Activated T-cell treated with anti-CD3 and anti-CD28 coated beads for 4 hours (primary cell): ENCODE data around the gene MOSPD3.

Source experiments
- DNase-seq: peaks from one replicate; pipeline ENCODE4 v3.0.0-alpha.2; 2020

Gene MOSPD3

DNA sequence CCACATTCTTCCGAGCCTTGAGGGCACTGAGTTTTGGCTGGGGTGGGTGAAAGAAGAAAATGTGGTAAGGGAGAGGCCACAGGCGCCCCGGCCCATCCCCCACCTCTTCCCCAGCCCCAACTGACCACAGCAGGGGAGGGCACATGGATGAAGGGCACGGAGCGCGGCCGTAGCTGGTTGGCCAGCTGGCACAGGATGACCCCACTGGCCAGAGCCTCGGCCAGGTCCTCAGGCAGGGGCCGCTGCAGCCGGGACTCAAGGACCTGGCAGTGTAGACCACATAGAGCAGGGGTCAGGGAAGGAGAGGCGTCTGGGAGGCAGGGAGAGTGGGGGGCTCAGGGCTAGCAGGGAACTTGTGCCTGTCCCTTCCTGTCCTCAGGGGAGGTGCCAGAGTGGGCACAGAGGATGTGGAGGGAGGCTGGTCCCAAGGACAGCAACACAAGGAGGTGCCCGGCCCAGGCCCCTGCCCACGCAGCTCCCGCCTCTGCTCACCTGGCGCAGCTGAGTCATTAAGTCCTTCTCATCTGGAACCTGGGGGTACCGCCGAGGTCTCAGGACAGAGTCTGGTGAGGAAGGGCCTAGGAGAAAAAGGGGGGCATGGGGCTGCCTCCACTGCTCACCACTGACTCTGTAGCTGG is 36.5 kb upstream of the MOSPD3 start:
- DNase-seq, result no peak

DNA sequence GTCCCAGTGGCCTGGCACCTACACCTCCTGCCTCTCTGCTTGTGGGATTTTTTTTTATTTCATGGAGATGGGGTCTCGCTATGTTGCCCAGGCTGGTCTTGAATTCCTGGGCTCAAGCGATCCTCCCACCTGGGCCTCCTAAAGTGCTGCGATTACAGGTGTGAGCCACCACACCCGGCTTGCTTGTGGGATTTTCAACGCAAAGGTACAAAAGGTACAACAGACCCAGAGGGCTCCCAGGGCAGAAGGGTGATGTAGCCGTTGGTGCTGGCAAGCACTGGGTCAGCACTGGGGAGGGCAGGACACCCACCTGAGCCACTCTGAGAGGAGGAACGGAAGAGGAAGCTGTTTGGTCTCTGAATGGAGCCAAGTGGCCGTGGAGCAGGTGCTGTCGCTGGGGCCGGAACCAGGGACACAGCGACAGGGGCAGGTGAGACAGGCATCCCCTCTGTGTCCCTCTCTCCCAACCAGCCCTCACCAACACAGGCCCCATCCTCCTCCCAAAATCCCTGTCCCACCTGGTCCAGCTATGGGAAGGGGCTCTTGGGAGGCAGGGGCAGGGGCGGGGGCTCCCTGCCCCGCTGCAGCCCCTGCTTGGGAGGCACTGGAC is 35.9 kb upstream of the MOSPD3 start:
- DNase-seq, result no peak

DNA sequence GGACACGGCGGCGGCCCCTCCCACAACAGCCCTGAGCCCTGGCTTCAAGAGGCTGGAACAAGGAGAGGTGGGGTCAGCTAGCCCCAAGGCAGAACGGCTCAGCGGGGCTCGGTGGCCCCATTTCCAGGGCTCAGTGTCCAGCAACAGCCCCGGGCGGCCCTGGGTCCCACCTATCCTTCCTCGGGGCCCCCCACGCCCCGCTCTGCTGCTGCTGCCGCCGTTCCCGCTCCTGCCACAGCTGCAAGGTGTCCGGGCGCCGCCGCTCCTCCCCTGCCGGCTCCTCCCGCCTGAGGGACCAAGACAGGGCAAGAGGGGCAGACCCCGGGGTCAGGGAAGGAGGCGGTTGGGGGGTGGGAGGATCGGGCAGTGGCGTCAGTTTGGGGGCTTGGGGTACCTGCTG is 35.2 kb upstream of the MOSPD3 start:
- DNase-seq, result no peak

DNA sequence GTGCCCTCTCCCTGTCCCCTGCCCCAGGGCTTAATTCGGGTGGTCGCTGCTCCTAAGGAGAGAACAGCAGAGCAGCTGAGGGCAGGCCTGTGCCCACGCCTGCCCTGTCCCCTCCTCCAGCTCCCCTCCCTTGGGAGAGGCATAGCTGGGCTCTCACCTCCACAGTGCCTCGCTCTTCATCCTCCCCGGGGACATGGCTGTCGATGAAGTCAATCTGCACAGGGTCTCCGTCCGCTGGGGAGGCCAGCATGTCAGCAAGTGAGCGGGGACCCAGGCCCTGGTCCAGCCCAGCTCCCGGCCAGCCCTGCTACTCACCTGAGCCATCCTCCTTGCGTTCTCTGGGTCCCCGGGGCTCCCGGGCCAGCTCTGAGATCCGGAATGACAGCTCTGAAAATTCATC is 34.8 kb upstream of the MOSPD3 start:
- DNase-seq, result no peak

DNA sequence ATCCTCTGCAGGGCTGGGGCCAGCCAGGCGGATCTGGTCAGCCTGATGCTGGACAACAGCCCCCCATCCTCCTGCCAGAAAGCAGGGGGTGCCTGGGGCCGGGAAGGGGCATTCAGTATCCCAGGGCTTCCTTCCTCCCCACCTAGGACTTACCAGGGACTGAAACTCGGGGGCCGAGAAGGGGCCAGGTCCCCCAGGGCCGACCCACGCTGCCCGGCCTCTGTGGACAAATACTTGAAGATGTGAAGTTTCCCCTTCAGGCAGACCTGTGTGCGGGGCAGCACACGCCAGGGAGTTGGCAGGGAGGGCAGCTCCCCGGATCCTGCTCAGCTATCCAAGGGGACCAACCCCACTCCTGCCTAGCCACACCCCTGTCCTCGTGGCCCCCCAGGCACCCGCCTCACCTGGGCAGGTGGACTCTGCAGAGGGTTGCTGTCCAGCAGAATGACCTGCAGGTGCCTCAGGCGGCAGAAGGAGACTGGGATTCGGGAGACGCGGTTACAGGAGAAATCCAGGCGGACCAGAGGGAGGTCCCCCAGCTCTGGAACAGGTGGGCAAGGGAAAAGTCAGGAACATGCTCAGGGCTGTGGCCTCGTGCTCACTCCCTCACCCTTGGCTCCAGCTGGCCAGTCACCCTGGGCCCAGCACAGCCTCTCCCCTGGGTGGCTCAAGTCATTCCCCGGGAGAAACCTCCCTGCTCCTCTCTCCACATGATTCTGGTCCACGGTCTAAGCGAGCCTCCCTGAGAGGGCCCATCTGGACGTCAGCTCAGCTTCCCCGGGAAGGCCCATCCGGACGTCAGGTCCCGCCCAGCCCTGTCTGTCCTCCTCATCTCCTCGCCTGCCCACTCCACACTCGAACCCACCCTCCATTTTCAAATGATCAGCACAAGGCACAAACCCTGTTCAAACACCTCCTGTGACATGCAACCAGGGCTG is 33.8 kb upstream of the MOSPD3 start:
- DNase-seq, result no peak

DNA sequence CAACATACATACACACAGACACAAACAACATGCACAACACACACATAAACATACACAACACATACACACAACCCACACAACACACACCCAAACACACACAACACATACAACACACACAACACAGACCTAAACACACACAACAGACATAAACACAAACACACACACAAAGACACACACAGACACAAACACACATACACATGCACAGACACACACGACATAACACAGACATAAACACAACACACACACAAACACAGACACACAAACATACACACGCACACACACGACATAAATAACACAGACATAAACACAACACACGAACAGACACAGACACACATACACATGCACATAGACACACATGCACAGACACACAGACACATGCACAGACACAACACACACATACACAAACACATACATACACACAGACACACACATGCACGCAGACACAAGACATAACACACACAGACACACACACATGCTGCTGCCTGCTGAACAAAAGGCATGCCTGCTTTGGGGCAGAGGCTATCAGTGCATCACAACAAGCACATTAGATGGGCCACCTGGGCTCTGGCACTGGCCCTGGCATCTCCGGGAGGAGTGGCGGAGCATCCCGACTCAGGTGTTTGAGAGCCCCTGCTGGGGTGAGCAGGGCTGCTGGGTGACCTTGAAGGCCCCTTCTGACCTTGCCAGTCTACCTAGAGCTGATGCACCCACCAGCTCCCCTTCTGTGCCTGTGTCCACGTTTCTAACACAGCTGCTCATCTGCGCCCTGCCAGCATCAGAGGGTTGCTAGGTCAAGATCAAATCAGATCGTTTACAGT is 31.7 kb upstream of the MOSPD3 start:
- DNase-seq, result no peak

DNA sequence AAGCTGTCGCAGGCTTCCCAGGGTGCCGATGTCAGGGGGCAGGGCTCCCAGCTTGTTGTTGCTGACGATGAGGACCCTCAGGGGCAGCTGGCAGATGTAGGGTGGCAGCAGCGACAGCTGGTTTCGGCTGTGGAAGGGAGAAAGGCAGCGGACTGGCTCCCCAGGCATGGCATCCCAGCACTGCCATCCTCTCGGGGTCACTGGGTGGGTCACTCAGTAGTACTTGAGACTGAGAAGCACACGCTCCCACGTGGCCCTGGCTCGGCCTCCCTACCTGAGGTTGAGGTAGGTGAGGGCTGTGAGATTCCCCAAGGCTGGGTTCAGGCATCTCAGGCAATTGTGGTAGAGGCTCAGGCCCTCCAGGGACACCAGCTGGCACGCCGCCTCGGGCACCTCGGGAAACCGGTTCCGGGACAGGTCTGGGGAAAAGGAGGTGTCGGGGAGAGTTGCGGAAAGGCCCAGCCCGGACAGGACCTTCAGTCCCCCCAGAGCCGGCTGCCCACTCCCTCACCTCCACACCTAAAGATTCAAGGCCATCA is 30.2 kb upstream of the MOSPD3 start:
- no peak for DNase-seq

DNA sequence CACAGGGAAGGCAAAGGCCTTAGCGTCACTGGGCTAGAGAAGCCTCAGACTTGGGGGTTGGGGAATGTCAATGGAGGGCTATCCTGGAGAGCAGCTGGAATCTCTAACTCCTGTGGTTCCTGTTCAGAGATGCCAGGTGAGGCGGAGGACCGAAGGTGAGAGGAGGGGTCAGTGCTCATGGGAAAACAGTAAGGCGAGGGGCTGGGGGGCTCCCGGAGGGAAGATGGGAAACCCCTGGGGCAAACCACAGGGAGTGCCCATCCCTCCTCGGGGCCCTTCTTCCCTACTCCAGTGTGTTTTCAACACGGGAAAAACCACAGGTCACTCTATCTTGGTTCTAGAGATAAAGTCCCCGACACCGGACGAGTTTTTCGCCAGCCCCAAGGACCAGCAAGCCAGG is 29.7 kb upstream of the MOSPD3 start:
- no peak for DNase-seq

DNA sequence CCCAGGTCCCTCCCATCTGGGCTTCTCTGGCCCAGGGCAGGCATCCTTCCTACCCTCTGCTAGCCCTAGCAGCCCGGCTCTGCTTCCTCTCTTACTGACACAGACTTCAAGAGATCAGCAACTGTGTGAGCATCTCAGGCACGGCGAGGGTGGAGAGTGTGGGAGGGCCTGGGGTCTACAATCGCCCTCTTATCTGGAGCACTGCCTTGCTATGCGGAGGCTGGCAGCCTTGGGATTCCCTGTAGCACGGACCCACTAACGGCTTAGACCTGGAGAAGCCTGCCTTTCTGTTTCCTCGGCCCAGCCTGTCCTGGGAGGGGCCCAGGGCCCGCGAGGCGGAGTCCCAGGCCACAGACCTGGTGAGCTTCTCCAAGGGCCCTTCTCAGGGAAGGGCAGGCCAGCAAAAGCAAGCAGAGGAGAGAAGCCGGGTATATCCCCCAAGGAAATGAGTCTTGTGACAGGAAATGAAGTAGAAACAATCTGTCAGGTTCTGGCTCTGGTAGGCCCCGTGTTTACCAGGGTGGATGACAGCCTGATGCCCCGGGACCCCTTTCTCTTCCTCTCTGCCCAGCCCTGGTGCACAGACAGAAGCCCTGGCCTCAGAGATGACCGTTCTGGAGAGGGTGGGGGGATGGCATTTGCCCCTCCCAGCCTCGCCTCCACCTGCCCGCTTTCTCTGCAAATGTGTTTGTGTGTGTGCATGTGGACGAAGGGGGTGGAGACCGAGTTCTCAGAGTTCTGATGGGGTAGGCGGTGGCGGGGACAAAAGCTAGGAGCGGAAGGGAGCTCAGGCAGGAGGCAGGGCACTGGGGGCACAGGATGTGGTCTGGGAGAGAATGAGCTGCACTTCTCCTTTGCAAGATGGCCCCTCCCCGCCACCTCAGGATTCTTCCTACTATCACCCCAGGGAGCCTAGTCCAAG is 28.9 kb upstream of the MOSPD3 start:
- DNase-seq, result peak; percentile 38

DNA sequence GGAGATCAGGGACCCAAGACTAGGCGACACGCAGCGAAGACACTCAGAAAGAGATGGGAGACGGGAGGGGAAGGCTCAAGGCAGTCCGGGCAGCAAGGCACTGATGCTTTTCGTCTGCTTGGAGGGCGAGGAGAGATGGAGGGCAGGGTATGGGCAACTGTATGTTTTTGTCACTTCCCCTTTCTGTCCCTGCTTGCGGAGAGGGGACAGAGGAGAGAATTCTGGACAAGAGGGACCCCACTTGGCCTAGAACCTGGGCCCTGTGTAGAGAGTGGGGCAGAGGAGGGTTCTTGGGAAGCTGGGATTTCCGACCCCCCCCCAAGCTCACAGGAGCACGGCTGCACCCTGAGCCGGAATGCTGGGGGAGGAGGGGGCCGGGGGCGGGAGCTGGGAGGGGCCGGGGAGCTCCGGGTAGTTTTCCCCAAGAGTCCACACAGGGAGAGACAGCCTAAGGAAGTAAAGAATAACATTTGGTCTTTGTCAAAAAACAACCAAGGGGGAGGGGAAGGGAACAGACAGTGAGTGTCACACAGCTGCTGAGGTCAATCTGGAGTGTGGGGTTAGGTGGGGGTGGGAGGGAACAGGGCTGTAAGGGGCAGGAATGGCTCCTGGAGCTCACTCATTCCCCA is 28.2 kb upstream of the MOSPD3 start:
- DNase-seq, result no peak

DNA sequence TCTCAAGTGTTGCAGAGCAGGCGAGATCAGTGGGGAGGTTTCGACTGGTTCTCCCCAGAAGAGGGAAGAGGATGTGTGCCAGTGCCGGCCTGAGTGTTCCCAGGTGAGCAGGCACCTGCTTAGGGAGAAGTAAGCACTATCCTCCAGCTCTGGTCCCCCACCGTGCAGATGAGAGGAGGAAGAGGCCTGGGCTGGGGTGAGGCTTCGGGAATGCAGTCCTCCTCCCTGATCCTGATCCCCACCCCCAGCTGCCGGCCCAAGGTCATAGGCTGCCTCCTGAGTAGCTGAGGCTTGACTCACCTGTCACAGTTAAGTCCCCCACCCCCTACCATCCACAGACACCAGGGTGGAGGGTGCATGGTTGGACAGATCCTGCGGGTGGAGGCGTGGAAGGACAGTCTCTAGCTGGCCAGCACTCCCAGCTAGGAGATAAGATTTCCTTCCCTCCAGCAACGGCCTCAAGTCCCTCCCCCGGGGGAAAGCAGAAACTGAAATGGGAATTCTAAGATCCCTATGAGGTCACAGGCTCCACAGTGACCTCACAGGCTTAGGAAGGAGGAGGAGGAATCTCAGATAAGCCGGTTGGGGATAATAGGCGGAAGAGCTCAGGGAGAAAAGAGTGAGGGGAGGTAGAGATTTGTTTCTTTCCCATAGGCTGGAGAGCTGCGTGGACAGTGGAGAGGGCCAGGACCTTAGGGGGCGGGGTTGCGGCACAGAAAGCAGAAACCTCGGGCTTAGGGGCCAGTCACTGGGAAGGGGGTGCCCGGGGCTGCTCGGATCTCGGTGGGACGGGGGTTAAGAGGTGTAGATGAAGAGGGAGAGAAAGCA is 27.4 kb upstream of the MOSPD3 start:
- DNase-seq, result no peak

DNA sequence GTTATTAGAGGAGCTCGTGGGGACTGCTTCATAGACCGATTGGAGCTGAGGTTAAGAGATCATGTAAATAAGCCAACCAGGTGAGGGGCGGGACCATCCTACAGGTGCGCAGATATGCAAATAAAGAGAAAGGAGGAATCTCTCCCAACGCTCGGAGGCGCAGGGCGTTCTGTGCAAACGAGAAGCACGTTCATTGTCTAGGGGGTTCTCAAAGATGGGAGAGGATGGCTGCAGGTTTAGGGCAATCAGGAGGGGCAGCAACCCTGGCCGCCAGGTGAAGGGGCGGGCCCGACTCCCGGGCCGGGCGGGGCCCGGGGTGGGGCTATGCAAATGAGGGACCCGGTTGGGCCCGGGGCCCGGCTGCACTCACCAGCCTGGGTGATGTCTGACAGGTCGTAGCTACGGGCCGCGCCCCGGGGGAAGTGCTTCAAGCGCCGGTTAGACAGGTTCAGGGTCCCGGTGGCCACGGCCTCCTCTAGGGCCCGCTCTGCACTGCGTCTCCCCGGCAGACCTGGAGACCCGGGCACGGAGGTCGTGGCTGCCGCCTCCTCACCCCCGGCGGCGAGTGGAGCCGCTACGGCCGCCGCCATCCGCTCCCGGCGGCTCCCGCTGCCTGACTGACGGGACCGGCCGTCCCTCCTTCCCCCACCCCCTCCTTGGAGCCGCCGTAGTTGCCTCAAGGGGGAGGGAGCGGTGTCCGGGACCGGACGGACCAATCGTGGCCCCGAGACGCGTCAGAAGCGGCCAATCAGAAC is 26.7 kb upstream of the MOSPD3 start, which contains the start of gene LRCH4:
Gene LRCH4, minus strand, starts transcription at position 619 of the 755 bp plus-strand sequence. Its CDS starts 29 bp downstream, at position 590.
- peak; percentile 39 for DNase-seq

DNA sequence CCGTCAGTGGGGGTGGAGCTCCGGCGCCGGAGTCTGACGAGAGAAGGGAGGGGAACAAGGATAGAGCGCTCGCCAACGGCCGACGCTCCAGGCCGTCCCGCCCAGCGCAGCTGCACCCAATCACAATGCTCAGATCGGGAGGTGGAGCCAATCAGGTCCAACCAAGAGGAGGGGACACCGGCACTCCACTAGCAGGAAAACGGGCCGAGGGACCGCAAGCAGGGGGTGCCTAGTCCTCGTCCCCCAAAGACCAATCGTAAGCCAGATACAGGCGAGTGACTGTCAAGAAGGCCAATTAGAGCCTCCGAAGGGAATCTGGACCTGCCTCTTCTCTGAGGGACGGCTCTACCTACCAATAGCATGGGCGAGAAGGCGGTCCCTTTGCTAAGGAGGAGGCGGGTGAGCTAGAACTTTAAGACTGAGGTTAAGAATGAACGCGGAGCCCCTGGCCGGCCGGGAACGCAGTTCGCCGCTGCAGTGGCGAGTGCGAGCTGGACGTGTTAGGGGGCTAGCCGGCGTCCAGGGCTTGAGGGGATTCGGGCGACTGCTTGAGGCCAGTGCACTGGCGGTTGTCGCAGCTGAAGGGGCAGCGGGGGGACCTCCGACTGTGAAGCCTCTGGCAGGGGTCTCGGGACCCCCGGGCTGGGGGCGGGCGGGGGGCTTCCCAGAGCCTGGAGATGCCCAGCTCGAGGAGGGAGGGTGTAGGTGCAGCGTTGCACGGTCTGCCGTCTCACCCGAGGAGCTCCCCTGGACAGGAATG is 25.9 kb upstream of the MOSPD3 start, which contains the start of gene FBXO24:
Gene FBXO24, plus strand, starts transcription at position 63 of the 760 bp plus-strand sequence. Its CDS starts 298 bp downstream, at position 361.
- DNase-seq, result peak; percentile 98

DNA sequence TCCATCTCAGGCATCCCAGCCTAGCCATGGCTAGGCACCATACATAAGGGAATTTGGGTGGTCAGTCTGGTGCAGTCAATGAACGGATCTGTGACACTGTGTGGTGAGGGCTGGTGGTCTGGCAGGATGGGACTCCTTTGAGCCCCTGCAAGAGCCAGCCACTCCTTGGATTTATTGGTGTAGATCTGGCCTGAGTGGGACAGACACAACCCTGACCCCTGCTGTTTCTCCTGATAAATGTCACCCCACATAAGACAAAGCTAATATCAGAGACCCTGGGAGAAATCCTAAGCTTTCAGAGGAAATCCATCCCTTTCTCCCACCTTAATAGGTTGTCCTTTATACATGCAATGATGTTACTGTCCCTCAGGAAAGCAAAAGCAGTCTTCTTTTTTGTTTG is 23.9 kb upstream of the MOSPD3 start:
- no peak for DNase-seq

DNA sequence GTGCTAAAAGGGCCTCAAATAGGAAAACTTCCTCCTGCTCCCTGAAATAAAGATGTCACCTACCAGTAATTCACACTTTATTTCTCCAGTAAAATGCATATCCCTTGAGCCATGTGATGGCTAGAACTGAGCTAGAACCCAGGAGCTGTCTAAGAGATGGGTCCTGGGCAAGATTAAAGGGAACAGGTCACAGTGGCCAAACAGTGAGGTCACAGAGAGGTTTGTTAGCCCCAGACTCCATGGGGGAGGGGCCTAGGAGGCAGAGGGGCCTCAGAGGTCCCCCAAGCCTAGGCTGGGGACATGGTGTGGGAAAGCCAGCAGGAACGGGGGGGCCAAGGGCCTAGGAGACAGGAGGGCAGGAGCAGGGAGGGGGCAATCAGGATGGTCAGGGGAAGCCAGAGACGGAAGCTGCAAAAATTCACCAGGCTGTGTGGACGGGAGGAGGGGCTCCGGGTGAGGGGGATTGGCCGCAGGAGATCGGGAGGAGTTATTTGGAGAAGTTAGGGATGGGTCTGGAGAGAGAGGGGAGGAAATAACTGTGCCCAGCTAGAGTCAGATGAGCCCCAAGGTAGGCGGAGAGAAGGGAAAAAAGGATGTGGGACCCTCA is 22.9 kb upstream of the MOSPD3 start:
- DNase-seq, result no peak

DNA sequence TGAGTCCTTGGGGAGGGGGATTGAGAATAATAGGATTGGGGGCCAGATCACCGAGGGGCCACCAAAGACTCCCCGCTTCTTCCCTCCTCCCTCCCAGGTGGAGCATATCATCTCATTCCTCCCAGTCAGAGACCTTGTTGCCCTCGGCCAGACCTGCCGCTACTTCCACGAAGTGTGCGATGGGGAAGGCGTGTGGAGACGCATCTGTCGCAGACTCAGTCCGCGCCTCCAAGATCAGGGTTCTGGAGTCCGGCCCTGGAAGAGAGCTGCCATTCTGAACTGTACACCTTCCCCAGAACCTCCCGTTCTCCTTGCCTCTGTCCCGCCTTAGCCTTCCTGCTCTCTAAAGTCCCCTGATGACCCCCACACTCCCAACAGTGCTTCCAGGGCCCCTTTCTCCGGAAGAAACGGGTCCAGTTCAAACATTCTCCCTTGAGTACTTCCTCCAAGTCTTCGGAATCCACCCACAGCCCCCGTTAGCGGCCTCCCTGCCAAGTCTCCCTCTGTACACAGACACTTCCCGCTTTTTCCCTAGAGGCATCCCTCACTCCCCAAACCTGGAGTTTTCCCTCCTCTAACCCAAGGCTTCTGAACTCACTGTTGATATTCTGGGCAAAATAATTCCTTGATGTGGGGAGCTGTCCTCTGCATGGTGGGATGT is 22.1 kb upstream of the MOSPD3 start:
- no peak for DNase-seq

DNA sequence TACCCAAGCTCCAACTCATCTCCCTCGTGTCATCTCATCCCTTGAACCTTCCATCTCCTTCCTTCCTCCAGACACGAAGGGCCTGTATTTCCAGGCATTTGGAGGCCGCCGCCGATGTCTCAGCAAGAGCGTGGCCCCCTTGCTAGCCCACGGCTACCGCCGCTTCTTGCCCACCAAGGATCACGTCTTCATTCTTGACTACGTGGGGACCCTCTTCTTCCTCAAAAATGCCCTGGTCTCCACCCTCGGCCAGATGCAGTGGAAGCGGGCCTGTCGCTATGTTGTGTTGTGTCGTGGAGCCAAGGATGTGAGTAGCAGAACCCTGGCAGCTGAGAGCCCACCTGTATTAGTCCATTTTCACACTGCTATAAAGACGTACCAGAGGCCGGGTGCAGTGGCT is 20.7 kb upstream of the MOSPD3 start:
- DNase-seq, result no peak
